Measurements from ENCODE around the gene TCL1A.
"Not testable (repeated sequence)": the region's sequence is repeated elsewhere in the genome, so short reads cannot be mapped to it uniquely, and the experiment has no call there.

The TCL1A gene

GRCh38 chr14:95756127-95756526 is 42.2 kb upstream of the TCL1A start:
- no peak for TF ChIP-seq CTCF (conservative IDR thresholded peaks at IDR 0.05; ENCODE audit: control insufficient read depth, insufficient read depth, low read depth, low read length)
- no peak for DNase-seq (ENCODE audit: low read depth)
- no peak overlapping the region for H3K4me3 ChIP-seq (ENCODE audit: control insufficient read depth, low read depth, low read length)

- TF ChIP-seq CTCF (conservative IDR thresholded peaks at IDR 0.05; ENCODE audit: control insufficient read depth, insufficient read depth, low read depth, low read length), result no peak
- H3K4me3 ChIP-seq (ENCODE audit: control insufficient read depth, low read depth, low read length), result no peak overlapping the region
- DNase-seq (ENCODE audit: low read depth), result no peak
Measured at GRCh38 chr14:95741781-95742180, 27.9 kb upstream of the TCL1A start.

- no peak overlapping the region for H3K4me3 ChIP-seq (ENCODE audit: control insufficient read depth, low read depth, low read length)
- no peak for DNase-seq (ENCODE audit: low read depth)
- no peak for TF ChIP-seq CTCF (conservative IDR thresholded peaks at IDR 0.05; ENCODE audit: control insufficient read depth, insufficient read depth, low read depth, low read length)
Measured at GRCh38 chr14:95741038-95741490, 27.1 kb upstream of the TCL1A start.

DNA sequence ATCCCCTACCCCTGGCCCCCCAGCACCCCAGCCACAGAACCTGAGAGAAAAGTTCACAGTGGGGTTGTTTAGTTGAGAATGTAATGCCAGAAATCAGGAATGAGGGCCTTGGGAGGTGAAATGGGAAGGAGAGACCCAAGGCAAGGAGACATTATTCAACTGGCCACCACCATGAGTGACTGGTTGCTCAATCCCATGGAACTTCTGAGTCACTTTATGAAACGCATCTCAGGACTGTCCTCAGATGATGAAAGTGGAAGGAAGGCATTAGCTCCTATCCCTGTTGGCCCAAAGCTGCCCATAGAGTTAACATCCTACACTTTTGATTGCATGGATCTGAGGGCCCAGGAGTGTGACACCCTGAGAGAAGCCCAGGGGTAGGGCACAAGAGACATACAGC is 25.4 kb upstream of the TCL1A start:
- TF ChIP-seq CTCF (conservative IDR thresholded peaks at IDR 0.05; ENCODE audit: control insufficient read depth, insufficient read depth, low read depth, low read length), result no peak
- no peak overlapping the region for H3K4me3 ChIP-seq (ENCODE audit: control insufficient read depth, low read depth, low read length)
- no peak for DNase-seq (ENCODE audit: low read depth)

GRCh38 chr14:95733212-95733611 is 19.3 kb upstream of the TCL1A start:
- H3K4me3 ChIP-seq (ENCODE audit: control insufficient read depth, low read depth, low read length), result no peak overlapping the region
- TF ChIP-seq CTCF (conservative IDR thresholded peaks at IDR 0.05; ENCODE audit: control insufficient read depth, insufficient read depth, low read depth, low read length), result no peak
- no peak for DNase-seq (ENCODE audit: low read depth)

- no peak for TF ChIP-seq CTCF (conservative IDR thresholded peaks at IDR 0.05; ENCODE audit: control insufficient read depth, insufficient read depth, low read depth, low read length)
- no peak overlapping the region for H3K4me3 ChIP-seq (ENCODE audit: control insufficient read depth, low read depth, low read length)
Measured at GRCh38 chr14:95730126-95730525, 16.2 kb upstream of the TCL1A start.

DNA sequence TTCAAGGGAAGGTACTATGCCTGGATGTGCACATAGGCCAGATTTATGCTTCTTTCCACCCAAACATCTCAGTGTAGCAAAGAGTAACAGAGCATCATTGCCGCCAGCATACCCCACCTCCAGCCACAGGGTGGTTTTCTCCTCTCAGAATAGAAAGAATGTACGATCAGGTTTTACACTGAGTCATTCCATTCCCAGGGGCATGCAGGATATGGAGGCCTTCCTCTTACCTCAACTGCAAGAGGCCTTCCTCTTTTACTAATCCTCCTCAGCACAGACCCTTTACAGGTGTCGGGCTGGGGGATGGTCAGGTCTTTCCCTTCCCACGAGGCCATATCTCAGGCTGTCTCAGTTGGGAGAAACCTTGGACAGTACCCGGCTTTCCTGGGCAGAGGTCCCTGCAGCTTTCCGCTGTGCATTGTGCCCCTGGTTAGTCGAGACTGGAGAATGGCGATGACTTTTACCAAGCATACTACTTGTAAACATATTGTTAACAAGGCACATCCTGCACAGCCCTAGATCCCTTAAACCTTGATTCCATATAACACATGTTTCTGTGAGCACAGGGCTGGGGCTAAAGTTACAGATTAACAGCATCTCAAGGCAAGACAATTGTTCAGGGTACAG is 15.6 kb upstream of the TCL1A start:
- DNase-seq (ENCODE audit: low read depth), result not testable (repeated sequence)

More at GRCh38 chr14:95730126-95730525, 16.2 kb upstream of the TCL1A start:
- no peak for DNase-seq (ENCODE audit: low read depth)

More for the DNA sequence above, 15.6 kb upstream of the TCL1A start:
- H3K4me3 ChIP-seq (ENCODE audit: control insufficient read depth, low read depth, low read length), result not testable (repeated sequence)

All from fibroblast of mammary gland (primary cell).